ACHN (cell line): Measurements from ENCODE around the gene GLMP.
"Not testable (repeated sequence)": the region's sequence is repeated elsewhere in the genome, so short reads cannot be mapped to it uniquely, and the experiment has no call there.

Experiments used
- DNase-seq: peaks from one replicate; pipeline ENCODE4 v3.0.0-alpha.2; 2015
- in situ Hi-C: cut with HindIII; loops from 2 replicates; pipeline ENCODE4 v1.10.0; 2017; ENCODE audit warnings: low sequenced_read_pairs, low pct_ligation_motif_present, low pct_unique_long_range_greater_than_20kb

The GLMP gene, protein sequence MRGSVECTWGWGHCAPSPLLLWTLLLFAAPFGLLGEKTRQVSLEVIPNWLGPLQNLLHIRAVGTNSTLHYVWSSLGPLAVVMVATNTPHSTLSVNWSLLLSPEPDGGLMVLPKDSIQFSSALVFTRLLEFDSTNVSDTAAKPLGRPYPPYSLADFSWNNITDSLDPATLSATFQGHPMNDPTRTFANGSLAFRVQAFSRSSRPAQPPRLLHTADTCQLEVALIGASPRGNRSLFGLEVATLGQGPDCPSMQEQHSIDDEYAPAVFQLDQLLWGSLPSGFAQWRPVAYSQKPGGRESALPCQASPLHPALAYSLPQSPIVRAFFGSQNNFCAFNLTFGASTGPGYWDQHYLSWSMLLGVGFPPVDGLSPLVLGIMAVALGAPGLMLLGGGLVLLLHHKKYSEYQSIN

DNA sequence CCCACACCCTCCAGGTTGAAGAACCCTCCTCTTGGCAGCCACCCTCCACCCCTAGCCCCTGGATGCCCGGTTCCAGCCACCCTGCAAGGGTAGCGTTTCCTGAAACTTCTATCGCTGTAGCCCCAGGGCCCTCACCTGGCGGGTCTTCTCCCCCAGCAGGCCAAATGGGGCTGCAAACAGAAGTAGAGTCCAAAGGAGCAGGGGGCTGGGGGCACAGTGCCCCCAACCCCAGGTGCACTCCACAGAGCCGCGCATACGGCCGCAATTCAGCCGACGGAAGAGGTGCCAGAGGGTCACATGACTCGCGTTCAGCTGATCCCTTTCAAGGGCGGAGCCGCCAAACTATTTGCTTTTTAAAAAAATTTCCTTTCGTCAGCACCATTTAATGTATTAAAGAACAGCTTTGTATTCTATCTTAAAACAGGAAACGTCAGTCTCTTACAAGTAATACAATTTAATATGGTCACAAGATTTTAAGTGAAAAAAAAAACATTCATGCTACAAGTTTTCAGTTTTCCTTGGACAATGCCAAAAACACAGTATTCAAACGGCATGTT lies at the start of gene GLMP:
GLMP (minus strand) TSS at position 289 of the 557 bp plus-strand sequence; CDS start at position 255, 34 bp downstream.
- in situ Hi-C loops: no loop called here
- DNase-seq: peak; percentile 58

GRCh38 chr1:156344409-156344808 lies 48.9 kb upstream of the GLMP start:
- in situ Hi-C loops: no loop called here
- DNase-seq: no peak

- in situ Hi-C loops: no loop called here
- DNase-seq: no peak
Observed at GRCh38 chr1:156342166-156342955, 46.9 kb upstream of the GLMP start.

DNA sequence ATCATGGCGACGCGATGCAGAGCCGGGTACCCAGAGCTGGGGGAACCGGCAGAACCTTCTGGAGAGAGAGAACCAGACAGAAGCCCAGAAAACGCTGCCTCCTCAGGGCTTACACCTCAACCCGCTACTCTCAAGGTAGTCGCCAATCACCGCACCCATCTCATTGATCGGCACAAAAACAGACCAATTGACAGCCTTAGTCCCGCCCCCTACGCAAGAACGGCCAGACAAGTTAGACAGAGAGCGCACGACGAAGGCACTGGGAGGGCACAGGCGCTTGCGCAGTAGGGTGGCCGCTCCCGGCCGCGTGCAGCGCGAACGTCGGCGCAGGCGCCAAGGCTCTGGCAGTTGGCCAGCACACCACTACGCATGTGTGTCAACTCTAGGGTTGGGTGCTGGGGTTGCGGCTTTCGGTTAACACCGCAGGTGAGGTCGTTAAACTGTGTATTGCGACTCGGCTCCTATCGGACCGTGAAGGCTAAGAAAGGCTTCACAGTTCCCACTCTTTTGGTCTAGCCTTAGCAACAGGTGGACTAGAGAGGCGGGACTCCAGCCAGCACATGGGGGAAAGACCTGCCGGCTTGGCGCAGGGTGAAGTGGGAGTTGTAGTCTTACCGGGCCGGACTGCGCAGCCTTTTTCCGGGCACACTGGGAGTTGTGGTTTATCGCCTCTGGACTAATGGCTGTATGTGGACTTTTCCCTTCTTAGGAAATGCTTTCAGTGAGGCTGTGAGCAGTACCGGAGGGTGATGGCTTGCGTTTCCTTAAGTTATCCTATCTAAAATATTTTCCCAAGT lies 42.9 kb upstream of the GLMP start, which contains the start of the genes CCT3 and TSACC:
CCT3 (minus strand) TSS at position 113 of the 797 bp plus-strand sequence; CDS start at position 5, 108 bp downstream.
TSACC (plus strand) TSS at position 347 of the 797 bp plus-strand sequence. CDS start 1,232 bp downstream, outside the sequence.
- DNase-seq: peak; percentile 99
- in situ Hi-C loops: no loop called here

DNA sequence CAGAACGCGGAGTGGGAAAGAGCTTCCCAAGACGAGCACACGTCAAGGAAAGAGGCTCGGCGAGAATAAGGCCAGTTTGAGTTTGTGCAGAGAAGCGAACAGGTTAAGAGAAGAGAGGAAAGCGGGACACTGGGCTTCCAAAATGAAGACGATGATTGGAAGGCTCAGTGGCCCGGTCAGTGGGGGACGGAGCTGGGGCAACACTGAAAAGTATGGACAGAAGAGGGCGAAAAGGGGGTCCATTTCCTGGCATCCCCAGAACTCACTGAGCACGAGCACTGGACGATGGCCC lies 42.4 kb upstream of the GLMP start:
- in situ Hi-C loops: no loop called here
- no peak for DNase-seq

GRCh38 chr1:156337052-156337887 lies 41.8 kb upstream of the GLMP start:
- DNase-seq: peak; percentile 9
- in situ Hi-C loops: no loop called here

DNA sequence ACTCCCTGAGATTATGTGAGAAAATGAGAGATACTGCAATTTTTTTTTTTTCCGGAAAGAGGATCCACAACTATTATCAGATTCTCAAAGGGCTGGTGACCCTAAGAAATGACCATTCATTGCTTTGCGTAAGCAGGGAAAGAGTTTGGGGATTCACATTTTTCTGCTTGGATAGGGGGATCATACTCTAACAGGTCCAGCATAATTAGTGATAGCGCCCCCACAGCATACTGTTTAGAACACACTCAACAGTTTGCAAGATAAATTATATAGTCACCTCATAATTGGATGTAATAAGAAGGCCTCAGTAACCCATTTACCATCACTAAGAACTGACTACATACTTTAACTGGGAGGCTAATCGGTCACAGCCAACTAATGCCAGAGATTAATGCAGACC lies 40.8 kb upstream of the GLMP start:
- no peak for DNase-seq
- in situ Hi-C loops: no loop called here

DNA sequence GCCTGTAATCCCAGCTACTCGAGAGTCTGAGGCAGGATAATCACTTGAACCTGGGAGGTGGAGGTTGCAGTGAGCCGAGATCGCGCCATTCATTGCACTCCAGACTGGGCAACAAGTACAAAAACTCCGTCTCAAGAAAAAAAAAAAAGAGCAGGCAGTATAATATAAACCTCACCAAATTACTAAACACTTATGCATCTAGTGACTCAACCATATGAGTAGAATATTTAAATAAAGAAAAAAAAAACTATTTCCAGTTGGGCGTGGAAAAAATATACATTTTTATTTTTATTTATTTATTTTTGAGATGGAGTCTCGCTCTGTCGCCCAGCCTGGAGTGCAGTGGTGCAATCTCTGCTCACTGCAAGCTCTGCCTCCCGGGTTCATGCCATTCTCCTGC lies 27.7 kb upstream of the GLMP start:
- DNase-seq, in situ Hi-C loops: not testable (repeated sequence)

DNA sequence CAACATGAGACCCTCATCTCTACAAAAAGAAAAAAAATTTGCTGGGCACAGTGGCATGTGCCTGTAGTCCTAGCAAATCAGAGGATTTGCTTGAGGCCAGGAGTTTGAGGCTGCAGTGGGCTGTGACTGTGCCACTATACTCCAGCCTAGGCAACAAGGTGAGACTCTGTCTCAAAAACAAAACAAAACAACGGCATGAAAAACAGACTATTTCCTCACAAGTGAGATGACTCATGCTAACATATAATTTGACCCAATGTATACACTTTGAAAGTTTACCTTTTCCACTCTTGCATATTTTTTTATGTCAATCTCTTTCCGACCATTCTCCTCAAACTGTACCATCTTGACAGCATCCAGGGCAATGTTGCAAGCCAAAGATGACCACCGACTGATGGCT lies 25.1 kb upstream of the GLMP start:
- DNase-seq: no peak
- in situ Hi-C loops: no loop called here

- in situ Hi-C loops: no loop called here
- peak; percentile 38 for DNase-seq
Observed at GRCh38 chr1:156319664-156320063, 24.2 kb upstream of the GLMP start.

GRCh38 chr1:156316909-156317308 lies 21.4 kb upstream of the GLMP start:
- no peak for DNase-seq
- in situ Hi-C loops: no loop called here

DNA sequence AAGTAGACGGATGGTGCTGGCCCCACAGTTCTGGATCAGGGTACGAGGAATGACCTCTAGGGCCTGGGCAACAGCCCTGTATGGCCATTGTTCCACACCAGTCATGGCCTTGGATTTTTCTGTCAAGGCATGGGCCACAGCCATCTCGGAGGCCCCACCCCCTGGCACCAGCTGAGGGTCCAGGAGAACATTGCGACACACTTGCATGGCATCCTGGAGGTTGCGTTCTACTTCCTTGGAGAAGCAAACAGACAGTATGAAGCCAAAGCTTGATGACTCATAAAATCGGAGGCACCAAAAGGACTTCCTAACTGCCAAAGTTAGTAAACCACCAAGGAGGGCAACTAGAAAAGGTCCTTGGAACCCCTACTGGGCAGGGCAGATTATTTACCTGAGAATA lies 15.5 kb upstream of the GLMP start:
- in situ Hi-C loops: no loop called here
- no peak for DNase-seq

- DNase-seq: no peak
- in situ Hi-C loops: no loop called here
Observed at GRCh38 chr1:156308078-156308477, 12.6 kb upstream of the GLMP start.

DNA sequence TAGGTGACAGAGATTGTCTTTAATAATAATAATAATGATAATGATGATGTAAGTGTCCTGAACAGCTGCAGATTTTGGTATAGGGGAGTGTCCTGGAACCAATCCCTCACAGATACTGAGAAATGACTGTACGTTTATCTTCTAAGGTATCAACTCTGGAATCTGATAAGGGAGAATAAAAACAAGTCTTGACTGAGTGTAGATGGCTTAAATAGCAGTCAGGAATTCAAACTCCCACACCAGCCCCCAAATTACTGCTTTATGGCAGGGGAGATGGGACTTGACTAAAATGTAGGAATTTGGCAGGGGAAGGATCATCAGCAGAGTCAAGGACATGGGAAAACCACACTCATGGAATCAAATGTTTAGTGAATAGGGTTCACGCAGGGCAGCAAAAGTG lies 9.7 kb upstream of the GLMP start:
- DNase-seq: no peak
- in situ Hi-C loops: no loop called here

- no peak for DNase-seq
- in situ Hi-C loops: no loop called here
Observed at GRCh38 chr1:156303241-156303640, 7.8 kb upstream of the GLMP start.

DNA sequence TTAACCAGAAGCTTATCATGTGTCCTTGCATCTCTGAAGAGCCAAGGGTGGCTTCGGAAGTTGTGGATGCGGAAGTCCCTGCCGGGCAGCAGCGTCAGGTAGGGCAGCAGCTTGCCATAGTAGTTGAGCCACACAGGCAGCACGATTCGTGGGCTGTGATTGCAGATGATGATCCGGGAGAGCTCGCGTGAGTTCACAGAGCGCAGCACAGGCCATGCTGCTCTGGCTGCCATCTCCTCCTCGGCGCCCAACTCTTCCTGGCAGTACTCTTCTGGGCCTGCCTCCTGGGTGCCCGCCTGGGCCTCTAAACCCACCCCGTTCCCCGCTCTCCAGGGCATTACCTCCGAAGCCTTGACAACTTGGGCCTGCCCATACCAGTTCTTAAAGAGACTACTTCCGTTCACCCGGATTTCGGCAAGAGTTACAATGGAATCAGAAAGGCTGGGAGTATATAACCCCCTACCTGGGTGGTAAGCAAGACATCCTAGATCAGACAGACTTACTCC lies 3.4 kb upstream of the GLMP start, which contains the start of gene VHLL:
VHLL (minus strand) TSS at position 456 of the 506 bp plus-strand sequence; CDS start at position 338, 118 bp downstream.
- DNase-seq: no peak
- in situ Hi-C loops: no loop called here

DNA sequence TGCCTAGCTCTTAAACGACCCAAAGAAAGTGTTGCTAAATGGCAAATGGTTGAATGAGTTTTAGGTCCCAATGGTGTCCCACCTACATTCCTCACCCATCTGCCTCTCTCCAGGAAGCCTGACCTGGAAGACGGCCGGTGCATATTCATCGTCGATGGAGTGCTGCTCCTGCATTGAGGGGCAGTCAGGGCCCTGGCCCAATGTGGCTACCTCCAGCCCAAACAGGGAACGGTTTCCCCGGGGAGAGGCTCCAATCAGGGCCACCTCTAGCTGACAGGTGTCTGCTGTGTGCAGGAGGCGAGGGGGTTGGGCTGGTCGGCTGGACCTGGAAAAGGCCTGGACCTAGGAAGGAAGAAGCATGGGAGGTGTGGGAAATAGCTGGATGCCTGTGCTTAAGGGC lies 1.6 kb downstream of the GLMP start:
- in situ Hi-C loops: no loop called here
- no peak for DNase-seq

- in situ Hi-C loops: no loop called here
- no peak for DNase-seq
Observed at GRCh38 chr1:156293098-156293434, 2.4 kb downstream of the GLMP start.
